H9 (cell line): ENCODE results near the gene ADGRA1. TPM values are rescaled to one million over a fixed set of nuclear protein-coding genes. Genes with fewer than 3 reads are reported as not detected.

Experiments used
- DNase-seq: peaks from one replicate; pipeline ENCODE4 v3.0.0-alpha.2; 2017
- H2AFZ ChIP-seq: one replicate; pipeline ENCODE4 v1.6.1; 2013; ENCODE audit warnings: mild to moderate bottlenecking, low read length, control low read depth, moderate library complexity
- H2AK5ac ChIP-seq: 2 replicates; pipeline ENCODE4 v1.6.1; 2013; ENCODE audit warnings: low read length, control low read depth, mixed read lengths; ENCODE audit not compliant: insufficient read length
- H2BK120ac ChIP-seq: one replicate; pipeline ENCODE4 v1.6.1; 2013; ENCODE audit warnings: low read depth, mild to moderate bottlenecking, low read length, control low read depth, inconsistent platforms; ENCODE audit not compliant: poor library complexity, severe bottlenecking
- H2BK12ac ChIP-seq: 2 replicates; pipeline ENCODE4 v1.6.1; 2013; ENCODE audit warnings: low read length, control low read depth, mixed read lengths, low read depth; ENCODE audit not compliant: insufficient read length
- H2BK15ac ChIP-seq: 2 replicates; pipeline ENCODE4 v1.6.1; 2013; ENCODE audit warnings: low read depth, low read length, control low read depth
- H2BK20ac ChIP-seq: one replicate; pipeline ENCODE4 v1.6.1; 2013; ENCODE audit warnings: low read depth, mild to moderate bottlenecking, low read length, control low read depth, inconsistent platforms; ENCODE audit not compliant: poor library complexity, severe bottlenecking
- H2BK5ac ChIP-seq: 2 replicates; pipeline ENCODE4 v1.6.1; 2013; ENCODE audit warnings: low read length, control low read depth, mixed read lengths; ENCODE audit not compliant: insufficient read length
- H3K14ac ChIP-seq: 2 replicates; pipeline ENCODE4 v1.6.1; 2013; ENCODE audit warnings: low read length, control low read depth; ENCODE audit not compliant: insufficient read depth
- H3K18ac ChIP-seq: 2 replicates; pipeline ENCODE4 v1.6.1; 2013; ENCODE audit warnings: low read depth, mild to moderate bottlenecking, mixed read lengths, low read length, control low read depth; ENCODE audit not compliant: insufficient read length
- H3K23ac ChIP-seq: 2 replicates; pipeline ENCODE4 v1.6.1; 2013; ENCODE audit warnings: low read length, control low read depth, mixed read lengths, low read depth; ENCODE audit not compliant: insufficient read length
- H3K23me2 ChIP-seq: 2 replicates; pipeline ENCODE4 v1.6.1; 2013; ENCODE audit warnings: low read depth, mild to moderate bottlenecking, mixed read lengths, low read length, control low read depth; ENCODE audit not compliant: insufficient read length, poor library complexity, severe bottlenecking
- H3K27ac ChIP-seq: 2 replicates; pipeline ENCODE4 v1.5.1; 2013; ENCODE audit warnings: low read length, control low read depth, mixed read lengths, low read depth; ENCODE audit not compliant: insufficient read length
- H3K27me3 ChIP-seq: 2 replicates; pipeline ENCODE4 v1.6.1; 2013; ENCODE audit warnings: low read length, control low read depth, inconsistent platforms; ENCODE audit not compliant: insufficient read depth
- H3K4ac ChIP-seq: 2 replicates; pipeline ENCODE4 v1.6.1; 2013; ENCODE audit warnings: low read depth, mild to moderate bottlenecking, control low read depth, inconsistent platforms, low read length, moderate library complexity
- H3K4me1 ChIP-seq: 2 replicates; pipeline ENCODE4 v1.6.1; 2013; ENCODE audit warnings: low read length, control low read depth, inconsistent platforms; ENCODE audit not compliant: insufficient read depth
- H3K4me2 ChIP-seq: 2 replicates; pipeline ENCODE4 v1.6.1; 2013; ENCODE audit warnings: low read length, control low read depth, mixed read lengths; ENCODE audit not compliant: insufficient read length, insufficient read depth
- H3K56ac ChIP-seq: 2 replicates; pipeline ENCODE4 v1.6.1; 2013; ENCODE audit warnings: low read depth, mild to moderate bottlenecking, mixed read lengths, low read length, control low read depth; ENCODE audit not compliant: insufficient read length
- H3K79me1 ChIP-seq: 2 replicates; pipeline ENCODE4 v1.6.1; 2013; ENCODE audit warnings: low read depth, mild to moderate bottlenecking, moderate library complexity, low read length, control low read depth, inconsistent platforms; ENCODE audit not compliant: insufficient read depth, poor library complexity, severe bottlenecking
- H3K79me2 ChIP-seq: 2 replicates; pipeline ENCODE4 v1.6.1; 2013; ENCODE audit warnings: low read length, control low read depth, inconsistent platforms; ENCODE audit not compliant: insufficient read depth
- H3K9ac ChIP-seq: 2 replicates; pipeline ENCODE4 v1.6.1; 2013; ENCODE audit warnings: low read length, control low read depth, mixed read lengths; ENCODE audit not compliant: insufficient read length; ENCODE audit errors: extremely low read depth
- H3K9me3 ChIP-seq: one replicate; pipeline ENCODE4 v1.6.1; 2013; ENCODE audit warnings: low read depth, low read length, inconsistent platforms; ENCODE audit not compliant: control insufficient read depth
- H3T11ph ChIP-seq: one replicate; pipeline ENCODE4 v1.6.1; 2013; ENCODE audit warnings: mild to moderate bottlenecking, low read length, control low read depth, inconsistent platforms
- H4K20me1 ChIP-seq: one replicate; pipeline ENCODE4 v1.6.1; 2013; ENCODE audit not compliant: control insufficient read depth, insufficient read length, insufficient read depth
- H4K5ac ChIP-seq: 2 replicates; pipeline ENCODE4 v1.6.1; 2013; ENCODE audit warnings: low read depth, mild to moderate bottlenecking, mixed read lengths, low read length, control low read depth; ENCODE audit not compliant: insufficient read length
- H4K8ac ChIP-seq: replicated peaks from 2 replicates; pipeline ENCODE4 v1.6.1; 2013; ENCODE audit warnings: low read length, control low read depth, mixed read lengths, low read depth; ENCODE audit not compliant: insufficient read length
- H4K91ac ChIP-seq: 2 replicates; pipeline ENCODE4 v1.6.1; 2013; ENCODE audit warnings: low read depth, mild to moderate bottlenecking, moderate library complexity, mixed read lengths, low read length, control low read depth; ENCODE audit not compliant: insufficient read length
- H3K27ac Mint-ChIP-seq, 3 experiments: 2 replicates in 2 of 3; 3 replicates in 1 of 3; pipeline ENCODE4 v1.8.0; 2020 to 2021; ENCODE audit warnings: mixed read lengths in 3 of 3, mild to moderate bottlenecking in 1 of 3, moderate library complexity in 1 of 3
- H3K27me3 Mint-ChIP-seq: 2 replicates; pipeline ENCODE4 v1.8.0; 2021; ENCODE audit warnings: low read depth, mild to moderate bottlenecking, moderate library complexity, mixed read lengths
- H3K36me3 Mint-ChIP-seq, 3 experiments: 2 replicates in 2 of 3; 3 replicates in 1 of 3; pipeline ENCODE4 v1.8.0; 2020 to 2021; ENCODE audit warnings: low read depth in 3 of 3, mixed read lengths in 3 of 3; ENCODE audit not compliant: insufficient read depth in 1 of 3
- H3K4me1 Mint-ChIP-seq, 2 experiments: 2 replicates each; pipeline ENCODE4 v1.8.0; 2020; ENCODE audit warnings: mixed read lengths in 2 of 2
- H3K4me3 Mint-ChIP-seq, 2 experiments: 2 replicates in 1 of 2; 3 replicates in 1 of 2; pipeline ENCODE4 v1.8.0; 2020 to 2021; ENCODE audit warnings: mild to moderate bottlenecking in 2 of 2, mixed read lengths in 2 of 2, moderate library complexity in 1 of 2
- H3K9me3 Mint-ChIP-seq, 2 experiments: 2 replicates in 1 of 2; 3 replicates in 1 of 2; pipeline ENCODE4 v1.8.0; 2020; ENCODE audit warnings: mild to moderate bottlenecking in 2 of 2, mixed read lengths in 2 of 2, moderate library complexity in 1 of 2
- WGBS: extraction: QIAGEN DNeasy Blood & Tissue Kit; methylation state at CpG from one replicate; pipeline ENCODE4 v1.1.7; 2013; ENCODE audit warnings: missing lambda C conversion rate, low lambda C conversion rate, mixed read lengths; ENCODE audit not compliant: insufficient read length; ENCODE audit errors: extremely low coverage; 5-methylcytosine and 5-hydroxymethylcytosine counted together
- total RNA-seq: library from RNA; stranded (reverse); gene quantifications from 2 replicates; pipeline ENCODE4 v1.2.1, GENCODE V29; 2021
- TF ChIP-seq, protein P1 (sequence below): fragments of 200-600 bp; sonication (generic); conservative IDR thresholded peaks from 3 replicates; pipeline ENCODE4 v1.8.0; 2021; ENCODE audit warnings: antibody characterized with exemption, mild to moderate bottlenecking

ADGRA1 gene
- total RNA-seq, 1 experiment from 2014 or later = 0.11 TPM

DNA sequence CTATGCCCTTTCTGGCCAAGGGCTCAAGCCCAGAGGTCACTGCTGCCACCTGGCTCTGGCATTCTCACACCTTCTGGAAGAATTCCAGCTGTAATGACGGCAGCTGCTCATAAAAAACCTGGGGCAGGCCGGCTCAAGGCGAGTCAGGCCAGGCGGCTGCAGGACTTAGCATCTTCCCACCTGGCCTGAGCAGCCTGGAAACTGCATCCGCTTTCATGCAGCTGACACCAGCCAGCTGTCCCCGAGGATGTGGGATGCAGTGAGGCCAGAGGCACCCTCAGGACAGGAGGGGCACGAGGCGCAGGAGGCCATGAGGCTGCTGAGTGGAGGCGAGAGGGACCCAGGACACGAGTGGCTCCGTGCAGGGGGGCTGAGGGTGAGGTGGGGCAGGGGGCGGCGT, 47.5 kb upstream of the ADGRA1 start:
- Histone ChIP-seq H3K4ac (no peak overlapping the region), H3K18ac (no peak overlapping the region), H3K79me1 (no peaks in the 10 kb centered on the region), H3K9me3 (no peaks in the 10 kb centered on the region), H3K27me3 (no peaks in the 10 kb centered on the region), H3K27ac (no peak overlapping the region), H3K79me2 (no peaks in the 10 kb centered on the region), H4K8ac (no peak overlapping the region), H3K23ac (no peak overlapping the region), H2BK20ac (no peak overlapping the region), H2BK15ac (no peak overlapping the region), H3K56ac (no peak overlapping the region), H2BK12ac (no peak overlapping the region), H3K14ac (no peak overlapping the region), H2AFZ (no peak overlapping the region), H3T11ph (no peak overlapping the region), H3K23me2 (no peaks in the 10 kb centered on the region), H2AK5ac (no peak overlapping the region), H3K4me1 (no peaks in the 10 kb centered on the region), H3K4me2 (no peak overlapping the region), H2BK120ac (no peak overlapping the region), H4K5ac (no peak overlapping the region), H3K9ac (no peak overlapping the region), H2BK5ac (no peak overlapping the region), H4K91ac (no peak overlapping the region), H4K20me1 (no peaks in the 10 kb centered on the region)
- WGBS = no CpG with 5 or more reads among the region's 13 CpGs
- Mint-ChIP-seq H3K4me3 (no peak overlapping the region), H3K9me3 (no peaks in the 10 kb centered on the region), H3K4me1 (peaks cover 3 to 8% of the 10 kb centered on the region in 2 experiments; a peak in 3 of 4 replicates), H3K36me3 (no peaks in the 10 kb centered on the region), H3K27me3 (peaks cover 4% of the 10 kb centered on the region; the same call in 1 of the 2 replicates), H3K27ac (no peak overlapping the region; a peak in 1 of 7 replicates)
- DNase-seq = no peak
- TF ChIP-seq, protein P1, sequence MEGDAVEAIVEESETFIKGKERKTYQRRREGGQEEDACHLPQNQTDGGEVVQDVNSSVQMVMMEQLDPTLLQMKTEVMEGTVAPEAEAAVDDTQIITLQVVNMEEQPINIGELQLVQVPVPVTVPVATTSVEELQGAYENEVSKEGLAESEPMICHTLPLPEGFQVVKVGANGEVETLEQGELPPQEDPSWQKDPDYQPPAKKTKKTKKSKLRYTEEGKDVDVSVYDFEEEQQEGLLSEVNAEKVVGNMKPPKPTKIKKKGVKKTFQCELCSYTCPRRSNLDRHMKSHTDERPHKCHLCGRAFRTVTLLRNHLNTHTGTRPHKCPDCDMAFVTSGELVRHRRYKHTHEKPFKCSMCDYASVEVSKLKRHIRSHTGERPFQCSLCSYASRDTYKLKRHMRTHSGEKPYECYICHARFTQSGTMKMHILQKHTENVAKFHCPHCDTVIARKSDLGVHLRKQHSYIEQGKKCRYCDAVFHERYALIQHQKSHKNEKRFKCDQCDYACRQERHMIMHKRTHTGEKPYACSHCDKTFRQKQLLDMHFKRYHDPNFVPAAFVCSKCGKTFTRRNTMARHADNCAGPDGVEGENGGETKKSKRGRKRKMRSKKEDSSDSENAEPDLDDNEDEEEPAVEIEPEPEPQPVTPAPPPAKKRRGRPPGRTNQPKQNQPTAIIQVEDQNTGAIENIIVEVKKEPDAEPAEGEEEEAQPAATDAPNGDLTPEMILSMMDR = no peak
